SJCRH30 (cell line): ENCODE measurements around the gene CAMSAP1. TPM values are rescaled to one million over a fixed set of nuclear protein-coding genes. Genes with fewer than 3 reads are reported as not detected.

Experiments
- DNase-seq, 2 experiments: peaks; one replicate each; pipeline ENCODE4 v3.0.0-alpha.2; 2015 to 2020
- H3K27ac ChIP-seq: fragments of 250-450 bp; sonication (Bioruptor Pico); 2 replicates; pipeline ENCODE4 v1.5.1; 2020; ENCODE audit warnings: mild to moderate bottlenecking, moderate library complexity
- H3K27me3 ChIP-seq: fragments of 250-450 bp; sonication (Bioruptor Pico); 2 replicates; pipeline ENCODE4 v1.5.1; 2020; ENCODE audit warnings: mild to moderate bottlenecking, moderate library complexity
- H3K36me3 ChIP-seq: fragments of 250-450 bp; sonication (Bioruptor Pico); 2 replicates; pipeline ENCODE4 v1.5.1; 2020; ENCODE audit warnings: mild to moderate bottlenecking, moderate library complexity
- H3K4me1 ChIP-seq: fragments of 250-450 bp; sonication (Bioruptor Pico); 2 replicates; pipeline ENCODE4 v1.5.1; 2020; ENCODE audit warnings: mild to moderate bottlenecking, moderate library complexity
- H3K4me3 ChIP-seq: fragments of 250-450 bp; sonication (Bioruptor Pico); 2 replicates; pipeline ENCODE4 v1.5.1; 2020; ENCODE audit warnings: mild to moderate bottlenecking, moderate library complexity
- H3K9me3 ChIP-seq: fragments of 250-450 bp; sonication (Bioruptor Pico); replicated peaks from 2 replicates; pipeline ENCODE4 v1.5.1; 2020; ENCODE audit warnings: mild to moderate bottlenecking, moderate library complexity
- total RNA-seq: library from RNA; depleted of rRNA; stranded (reverse); fragments of >200 nt; shearing (Covaris generic); gene quantifications from 2 replicates; pipeline ENCODE4 v1.2.3, GENCODE V29; 2014

Gene CAMSAP1
- total RNA-seq, 1 experiment from 2014 or later = 42.3 TPM

DNA sequence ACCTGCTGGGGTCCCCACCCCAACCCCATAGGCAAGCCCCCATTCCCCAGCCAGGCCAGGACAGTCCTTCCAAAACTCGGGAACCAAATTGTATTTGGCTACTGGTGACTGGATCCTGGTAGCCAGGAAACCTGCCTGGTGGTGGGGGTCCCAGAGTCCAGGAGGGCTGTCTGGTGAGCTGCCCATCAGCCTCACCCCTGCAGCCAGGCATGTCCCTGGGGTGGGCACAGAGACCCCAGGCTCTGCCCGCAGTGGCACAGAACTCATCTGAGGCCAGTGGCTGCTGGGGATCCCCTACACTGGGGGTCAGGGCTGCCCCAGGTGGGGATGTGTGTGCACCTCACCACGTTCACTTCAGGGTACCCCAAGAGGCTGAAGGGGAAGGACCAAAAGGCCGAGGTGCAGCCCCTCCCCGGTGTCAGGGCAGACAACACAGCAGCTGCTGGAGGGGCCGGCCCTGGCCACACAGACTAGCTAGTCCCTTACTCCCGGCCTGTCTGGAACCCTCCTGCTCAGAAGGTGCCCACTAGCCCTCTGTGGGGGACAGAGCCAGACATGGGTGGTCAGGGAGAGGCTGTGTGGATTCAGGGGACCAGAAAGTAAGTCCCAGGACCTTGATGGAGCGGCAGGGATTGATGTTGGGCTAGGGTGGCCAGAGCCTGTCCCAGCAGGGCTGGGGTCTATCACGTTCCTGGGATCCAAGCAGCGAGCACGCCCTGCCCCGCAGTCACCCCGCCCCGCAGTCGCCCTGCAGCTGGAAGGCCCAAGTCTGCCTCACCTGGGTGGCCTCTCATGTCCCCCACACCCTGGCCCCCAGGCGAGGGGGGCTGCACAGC lies 113.9 kb downstream of the CAMSAP1 start:
- no peaks in the 10 kb centered on the region for H3K9me3 ChIP-seq
- no peaks in the 10 kb centered on the region for H3K36me3 ChIP-seq
- no peak overlapping the region for H3K27ac ChIP-seq
- no peak for DNase-seq
- peaks cover 42% of the 10 kb centered on the region for H3K27me3 ChIP-seq
- peaks cover 8% of the 10 kb centered on the region; the same call in 1 of the 2 replicates for H3K4me1 ChIP-seq
- no peak overlapping the region for H3K4me3 ChIP-seq

DNA sequence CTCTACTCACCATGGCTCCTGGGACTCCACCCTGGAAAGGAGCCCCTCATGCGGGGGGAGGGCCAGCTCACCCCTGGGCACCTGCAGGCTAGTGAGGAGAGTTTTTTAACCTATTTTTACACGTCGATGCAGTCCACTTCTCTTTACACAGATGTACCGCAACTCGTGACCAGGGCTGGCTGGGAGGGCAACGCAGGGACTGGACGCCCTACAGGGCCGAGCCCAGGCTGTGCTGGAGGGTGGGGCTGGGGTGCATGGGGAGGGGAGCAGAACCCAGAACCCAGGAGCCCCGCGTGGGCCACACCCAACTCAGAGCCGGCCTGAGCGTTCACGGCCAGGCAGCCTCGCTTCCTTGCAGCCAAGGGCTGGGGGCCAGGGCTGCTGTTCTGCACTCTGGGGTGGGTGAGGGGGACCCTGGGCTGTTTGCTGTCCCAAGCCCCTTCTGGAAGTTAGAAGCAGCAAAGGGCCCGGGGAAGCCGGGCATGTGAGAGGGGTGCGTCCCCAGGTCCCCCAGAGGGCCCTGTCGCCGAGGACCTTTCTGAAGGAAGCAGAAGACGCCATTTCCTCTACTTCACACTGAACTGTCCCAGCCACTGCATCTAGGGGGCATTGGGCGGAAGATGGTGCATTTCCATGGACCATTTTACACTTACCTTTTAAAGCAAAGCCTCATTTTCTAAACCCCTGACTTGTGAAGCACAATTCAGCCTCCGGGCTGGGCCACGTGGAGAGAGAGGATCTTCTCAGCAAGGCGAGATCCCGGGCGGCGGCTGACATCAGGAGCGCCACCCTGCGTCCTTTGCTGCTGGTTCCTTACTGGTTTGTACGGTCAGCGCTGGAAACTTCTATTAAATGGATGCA lies 114.8 kb downstream of the CAMSAP1 start:
- DNase-seq = no peak
- Histone ChIP-seq H3K36me3 (no peaks in the 10 kb centered on the region), H3K4me3 (no peak overlapping the region), H3K27ac (no peak overlapping the region), H3K27me3 (peaks cover 51% of the 10 kb centered on the region), H3K9me3 (no peaks in the 10 kb centered on the region), H3K4me1 (peaks cover 2% of the 10 kb centered on the region; the same call in 1 of the 2 replicates)

DNA sequence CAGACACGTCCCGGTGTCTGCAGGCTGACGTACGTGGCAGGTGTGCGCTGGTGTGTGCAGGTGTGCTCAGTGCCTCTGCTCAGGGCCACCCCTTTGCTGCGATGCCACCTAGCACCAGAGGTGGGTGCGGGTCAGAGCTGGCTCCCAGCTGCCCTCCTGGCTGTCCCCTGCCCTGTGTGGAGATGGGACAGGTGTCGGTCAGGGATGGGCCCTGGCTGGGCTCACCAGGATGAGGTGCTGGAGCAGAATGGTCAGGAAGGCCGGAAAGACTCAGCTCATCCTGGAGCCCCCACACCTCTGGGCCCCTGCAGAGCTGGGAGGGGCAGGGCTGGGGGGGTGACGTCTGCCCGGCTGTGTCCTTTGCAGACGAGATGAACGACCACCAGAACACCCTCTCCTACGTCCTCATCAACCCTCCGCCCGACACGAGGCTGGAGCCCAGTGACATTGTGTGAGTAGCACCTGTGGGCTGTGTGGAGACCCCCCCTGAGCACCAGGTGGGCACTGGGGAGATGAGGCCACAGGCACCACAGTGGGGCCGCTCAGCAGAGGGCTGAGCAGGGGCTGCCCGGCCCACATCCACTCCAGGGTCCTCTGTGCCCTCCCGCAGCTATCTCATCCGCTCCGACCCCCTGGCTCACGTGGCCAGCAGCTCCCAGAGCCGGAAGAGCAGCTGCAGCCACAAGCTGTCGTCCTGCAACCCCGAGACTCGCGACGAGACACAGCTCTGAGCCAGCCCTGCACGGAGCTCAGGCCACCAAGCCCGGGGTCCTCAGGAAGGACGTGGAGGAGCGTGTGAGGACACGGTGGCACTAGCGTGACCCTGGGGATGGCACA lies 115.7 kb downstream of the CAMSAP1 start:
- H3K4me1 ChIP-seq = no peaks in the 10 kb centered on the region
- DNase-seq = peak in 1 of 2 experiments; percentile 53

DNA sequence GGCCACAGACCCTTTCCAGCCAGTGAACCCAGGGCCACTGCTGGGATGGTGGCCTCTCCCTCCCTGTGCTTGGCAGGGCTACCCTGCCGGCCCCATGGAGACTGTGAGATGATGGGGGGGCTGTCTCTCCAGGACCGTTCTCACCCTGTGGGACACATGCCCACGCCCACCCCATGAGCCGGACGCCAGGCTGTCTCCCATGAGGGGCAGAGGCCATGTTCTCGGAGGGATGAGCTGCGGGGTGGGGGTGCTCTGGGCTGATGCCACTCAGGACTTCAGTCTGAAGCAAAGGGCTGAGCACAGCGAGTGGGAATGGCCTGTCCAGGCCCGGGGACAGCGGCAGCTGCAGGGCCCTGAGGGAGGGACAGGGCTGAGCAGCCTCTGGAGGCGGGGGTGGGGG lies 116.5 kb downstream of the CAMSAP1 start:
- no peaks in the 10 kb centered on the region for H3K4me1 ChIP-seq
- H3K36me3 ChIP-seq = no peaks in the 10 kb centered on the region
- H3K4me3 ChIP-seq = no peak overlapping the region
- no peak for DNase-seq
- H3K27ac ChIP-seq = no peak overlapping the region
- H3K9me3 ChIP-seq = no peaks in the 10 kb centered on the region
- peaks cover 52% of the 10 kb centered on the region for H3K27me3 ChIP-seq

More for the DNA sequence above, 115.7 kb downstream of the CAMSAP1 start:
- H3K36me3 ChIP-seq = no peaks in the 10 kb centered on the region
- no peak overlapping the region for H3K4me3 ChIP-seq
- H3K27me3 ChIP-seq = peaks cover 53% of the 10 kb centered on the region
- no peaks in the 10 kb centered on the region for H3K9me3 ChIP-seq
- no peak overlapping the region for H3K27ac ChIP-seq

DNA sequence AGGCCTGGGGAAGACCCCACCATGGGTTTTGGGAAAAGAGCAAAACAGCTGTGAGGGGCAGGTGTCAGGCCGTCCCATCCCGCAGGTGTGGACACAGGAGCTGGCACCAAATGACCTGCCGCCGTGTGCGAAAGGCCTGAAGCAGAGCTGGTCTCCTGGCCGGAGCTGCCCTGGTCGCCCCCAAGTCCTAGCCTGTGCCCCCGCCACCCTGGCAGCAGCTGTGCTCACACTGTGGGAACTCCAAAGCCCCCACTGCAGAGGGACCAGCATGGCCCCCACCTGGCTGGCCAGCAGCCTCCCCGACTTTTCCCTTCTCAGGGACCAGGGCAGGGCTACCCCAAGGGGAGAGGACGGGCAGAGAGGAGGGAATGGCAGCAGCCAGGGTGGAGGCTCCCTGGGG lies 117.0 kb downstream of the CAMSAP1 start:
- Histone ChIP-seq H3K27me3 (peaks cover 47% of the 10 kb centered on the region), H3K36me3 (no peaks in the 10 kb centered on the region), H3K4me1 (no peaks in the 10 kb centered on the region), H3K27ac (no peak overlapping the region), H3K9me3 (no peaks in the 10 kb centered on the region), H3K4me3 (no peak overlapping the region)
- DNase-seq = no peak

DNA sequence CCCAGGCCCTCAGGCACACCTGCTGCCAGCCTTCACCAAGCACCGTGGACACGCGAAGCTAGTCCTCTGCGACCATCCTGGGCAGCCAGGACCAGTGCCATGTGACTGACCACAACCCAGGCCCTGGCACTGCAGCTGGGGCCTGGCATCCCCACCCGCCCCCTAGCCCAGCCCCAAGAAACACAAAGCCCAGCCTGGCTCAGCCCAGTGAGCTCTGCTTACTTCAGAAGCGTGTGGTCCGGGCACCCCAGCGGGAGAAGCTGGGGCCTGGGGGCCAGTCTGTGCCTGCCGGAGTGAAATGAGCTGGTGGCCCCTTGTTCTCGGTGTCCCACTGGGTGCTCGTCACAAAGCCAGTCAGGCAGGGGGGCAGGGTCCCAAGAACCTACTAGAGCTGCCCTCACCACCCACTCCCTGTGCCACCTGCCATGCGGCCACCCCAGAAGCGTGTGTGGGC lies 117.5 kb downstream of the CAMSAP1 start:
- no peak for DNase-seq
- peaks cover 47% of the 10 kb centered on the region for H3K27me3 ChIP-seq

DNA sequence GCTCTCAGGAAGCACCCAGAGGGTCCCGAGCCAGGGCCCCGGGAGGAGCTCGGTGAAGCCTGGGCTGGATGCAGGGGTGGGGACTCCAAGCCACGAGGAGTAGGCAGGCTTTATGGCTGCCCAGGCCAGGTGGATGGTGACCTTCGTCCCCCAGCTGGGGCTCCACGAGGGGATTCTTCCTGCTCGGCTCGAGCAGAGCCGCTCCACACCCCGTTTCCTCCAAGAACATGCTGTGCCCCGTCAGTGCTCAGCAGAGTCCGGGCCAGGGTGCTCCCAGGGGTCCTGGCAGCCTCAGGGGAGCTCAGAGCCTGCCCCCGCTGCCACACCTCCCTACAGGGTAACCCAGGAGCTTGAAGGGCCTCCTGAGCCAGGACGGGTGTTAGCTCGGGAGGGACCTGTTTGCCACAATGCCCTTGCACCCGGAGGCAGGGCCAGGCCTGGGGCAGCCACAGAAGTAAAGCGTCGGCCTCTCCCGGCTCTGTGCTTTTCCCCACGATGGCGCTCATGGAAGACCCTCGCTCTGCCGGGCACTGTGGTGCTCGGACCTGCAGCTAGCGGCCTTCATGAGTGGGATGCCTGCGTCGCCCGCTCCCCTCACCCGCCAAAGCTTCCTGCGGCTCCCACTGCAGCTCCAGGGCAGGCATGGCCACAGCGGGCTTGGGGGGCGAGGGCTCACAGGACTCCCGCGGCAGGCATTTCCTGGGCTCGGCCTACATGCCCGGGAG lies 118.6 kb downstream of the CAMSAP1 start:
- no peak overlapping the region for H3K27ac ChIP-seq
- DNase-seq = no peak
- H3K4me3 ChIP-seq = no peak overlapping the region
- H3K36me3 ChIP-seq = no peaks in the 10 kb centered on the region
- no peaks in the 10 kb centered on the region for H3K9me3 ChIP-seq
- H3K27me3 ChIP-seq = peaks cover 45% of the 10 kb centered on the region
- no peaks in the 10 kb centered on the region for H3K4me1 ChIP-seq

More for the DNA sequence above, 117.5 kb downstream of the CAMSAP1 start:
- H3K36me3 ChIP-seq = no peaks in the 10 kb centered on the region
- no peaks in the 10 kb centered on the region for H3K4me1 ChIP-seq
- no peak overlapping the region for H3K27ac ChIP-seq
- H3K4me3 ChIP-seq = no peak overlapping the region
- H3K9me3 ChIP-seq = no peaks in the 10 kb centered on the region

DNA sequence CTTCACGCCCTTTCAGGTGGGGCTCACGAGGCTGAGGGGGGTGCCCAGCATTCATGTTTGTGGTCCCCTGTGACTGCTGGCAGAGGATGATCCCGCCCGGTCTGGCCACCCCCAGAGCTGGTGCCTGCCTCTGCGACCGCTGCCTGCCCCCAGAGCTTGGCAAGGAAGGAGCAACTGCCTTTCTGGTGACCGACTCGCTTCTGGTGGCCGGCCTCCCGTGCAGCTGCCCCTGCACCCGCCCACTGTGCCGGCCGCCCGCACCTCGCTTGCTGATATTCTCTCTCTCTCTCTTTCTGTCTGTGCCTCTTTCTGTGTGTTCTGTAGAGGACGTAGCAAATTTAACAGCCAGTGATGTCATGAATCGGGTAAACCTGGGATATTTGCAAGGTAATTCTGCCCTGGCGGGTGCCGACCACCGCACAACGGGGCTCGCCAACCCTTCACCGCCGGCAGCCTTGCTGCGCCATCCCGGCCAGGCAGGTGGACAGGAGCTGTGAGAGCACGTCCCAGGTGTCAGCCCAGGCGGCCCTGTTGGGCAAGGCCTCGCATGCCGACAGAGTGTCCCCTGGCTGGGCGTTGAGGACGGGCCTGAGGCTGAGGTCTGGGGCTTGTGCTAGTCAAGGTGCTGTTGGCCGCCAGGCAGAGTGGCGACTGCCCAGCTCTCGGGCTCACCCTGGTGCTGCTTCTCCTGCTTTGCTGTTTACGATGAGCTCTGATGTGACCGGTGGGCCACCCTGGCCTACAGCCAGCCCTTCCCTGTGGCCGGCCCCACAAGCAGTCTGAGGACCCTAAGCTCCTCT lies 119.4 kb downstream of the CAMSAP1 start:
- no peak overlapping the region for H3K27ac ChIP-seq
- no peaks in the 10 kb centered on the region for H3K9me3 ChIP-seq
- no peaks in the 10 kb centered on the region for H3K4me1 ChIP-seq
- no peak overlapping the region for H3K4me3 ChIP-seq
- DNase-seq = no peak
- H3K27me3 ChIP-seq = peaks cover 48% of the 10 kb centered on the region
- no peaks in the 10 kb centered on the region for H3K36me3 ChIP-seq

DNA sequence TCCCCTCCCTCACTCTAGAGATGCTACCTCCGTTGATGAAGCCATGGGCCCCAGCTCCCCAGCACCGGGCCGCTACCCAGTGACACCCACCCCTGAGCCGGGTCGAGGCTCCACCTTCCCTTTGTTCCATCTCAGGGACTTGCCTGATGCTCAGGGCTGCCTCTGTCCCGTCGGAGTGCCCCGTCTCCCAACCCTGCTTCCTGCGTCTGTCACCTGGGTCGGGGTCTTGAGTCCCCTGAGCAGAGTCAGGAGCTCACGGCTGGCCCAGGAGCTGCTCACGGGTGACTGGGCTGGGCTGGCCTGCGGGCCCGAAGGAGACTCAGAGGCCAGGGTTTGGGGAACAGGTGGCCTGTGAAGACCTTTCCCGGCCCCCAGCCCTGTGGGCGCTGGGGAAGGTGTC lies 120.0 kb downstream of the CAMSAP1 start:
- Histone ChIP-seq H3K9me3 (no peaks in the 10 kb centered on the region), H3K27ac (no peak overlapping the region), H3K4me3 (no peak overlapping the region), H3K36me3 (no peaks in the 10 kb centered on the region), H3K4me1 (no peaks in the 10 kb centered on the region), H3K27me3 (peaks cover 54% of the 10 kb centered on the region)
- no peak for DNase-seq

DNA sequence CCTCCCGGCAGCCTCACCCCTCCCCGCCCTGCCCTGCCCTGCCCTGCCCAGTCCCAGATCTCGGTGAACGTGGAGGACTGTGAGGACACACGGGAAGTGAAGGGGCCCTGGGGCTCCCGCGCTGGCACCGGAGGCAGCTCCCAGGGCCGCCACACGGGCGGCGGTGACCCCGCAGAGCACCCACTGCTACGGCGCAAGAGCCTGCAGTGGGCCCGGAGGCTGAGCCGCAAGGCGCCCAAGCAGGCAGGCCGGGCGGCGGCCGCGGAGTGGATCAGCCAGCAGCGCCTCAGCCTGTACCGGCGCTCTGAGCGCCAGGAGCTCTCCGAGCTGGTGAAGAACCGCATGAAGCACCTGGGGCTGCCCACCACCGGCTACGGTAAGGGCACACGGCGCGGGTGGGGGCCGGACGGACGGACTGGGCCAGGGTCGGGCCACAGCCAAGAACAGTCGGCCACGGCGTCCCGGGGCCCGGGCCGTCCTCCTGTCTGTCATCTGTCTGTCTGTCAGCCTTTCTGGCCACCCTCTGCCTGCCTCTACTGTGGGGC lies 121.1 kb downstream of the CAMSAP1 start:
- no peak for DNase-seq
- H3K27me3 ChIP-seq = peaks cover 52% of the 10 kb centered on the region
- H3K9me3 ChIP-seq = no peaks in the 10 kb centered on the region
- no peaks in the 10 kb centered on the region for H3K36me3 ChIP-seq
- no peak overlapping the region for H3K4me3 ChIP-seq
- no peaks in the 10 kb centered on the region for H3K4me1 ChIP-seq
- no peak overlapping the region for H3K27ac ChIP-seq

DNA sequence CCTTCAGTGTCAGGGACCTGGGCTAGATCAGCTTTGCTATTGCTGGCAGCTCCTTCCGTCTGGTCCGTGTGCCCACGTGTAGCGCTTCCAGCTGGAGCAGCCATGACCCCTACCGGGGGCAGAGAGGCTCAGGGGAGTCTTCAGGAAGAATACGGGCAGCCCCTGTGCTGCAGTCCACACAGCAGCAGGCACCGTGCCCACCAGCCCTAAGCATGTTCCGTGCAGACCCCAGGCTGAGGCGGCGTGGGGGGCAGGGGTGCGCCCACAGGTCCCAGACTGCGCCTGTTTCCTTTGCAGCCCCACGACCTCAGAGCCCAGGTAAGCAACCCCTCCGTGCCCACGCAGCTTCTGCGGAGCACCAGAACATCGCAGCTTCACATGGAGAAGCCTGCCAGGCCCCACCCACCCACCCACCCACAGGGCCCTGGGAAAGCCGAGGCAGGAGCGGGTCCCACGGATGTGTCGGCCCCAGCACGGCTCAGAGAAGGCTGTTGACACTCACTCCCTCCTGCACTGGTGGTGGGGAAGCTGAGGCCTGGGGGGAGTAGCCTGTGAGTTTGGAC lies 122.3 kb downstream of the CAMSAP1 start:
- Histone ChIP-seq H3K4me3 (no peak overlapping the region), H3K36me3 (no peaks in the 10 kb centered on the region), H3K9me3 (no peaks in the 10 kb centered on the region), H3K4me1 (no peaks in the 10 kb centered on the region), H3K27me3 (peaks cover 47% of the 10 kb centered on the region), H3K27ac (no peak overlapping the region)
- no peak for DNase-seq

DNA sequence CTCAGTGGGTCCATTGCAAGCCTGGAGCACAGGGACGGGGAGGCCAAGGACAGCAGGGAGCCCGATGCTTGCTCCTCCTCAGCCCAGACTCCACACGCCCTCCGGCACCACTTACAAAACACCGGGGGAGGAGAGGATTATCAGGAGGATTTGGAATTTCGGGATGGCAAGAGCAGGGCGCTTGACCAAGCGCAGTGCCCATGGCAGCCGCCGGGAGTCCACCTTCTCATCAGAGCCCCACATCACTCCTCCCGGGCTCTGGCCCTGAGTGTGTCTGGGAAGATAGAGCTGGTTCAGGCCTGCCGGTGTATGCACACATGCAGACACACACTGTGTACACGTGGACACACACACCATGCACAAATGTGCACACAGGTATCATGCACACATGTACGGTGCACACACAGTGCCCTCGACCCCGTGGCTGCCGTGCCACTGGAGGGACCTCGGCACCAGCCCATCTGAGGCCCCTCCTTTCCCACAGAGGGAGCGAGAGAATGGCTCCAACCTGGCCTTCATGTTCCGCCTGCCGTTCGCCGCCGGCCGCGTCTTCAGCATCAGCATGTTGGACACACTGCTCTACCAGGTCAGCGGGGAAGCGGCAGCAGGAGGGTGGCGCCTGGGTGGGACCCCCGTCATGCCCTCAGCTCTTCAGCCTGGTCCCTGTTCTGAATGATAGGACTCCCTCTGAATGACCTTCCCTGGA lies 123.7 kb downstream of the CAMSAP1 start:
- H3K4me1 ChIP-seq = no peaks in the 10 kb centered on the region
- no peaks in the 10 kb centered on the region for H3K36me3 ChIP-seq
- peaks cover 37% of the 10 kb centered on the region for H3K27me3 ChIP-seq
- no peaks in the 10 kb centered on the region for H3K9me3 ChIP-seq
- no peak for DNase-seq
- no peak overlapping the region for H3K4me3 ChIP-seq
- no peak overlapping the region for H3K27ac ChIP-seq
